SU-DHL-6 (cell line): ENCODE measurements around the gene CDK14.
A peak's percentile ranks its signal among the peaks of the same experiment; 100 is the strongest.

Experiments
- H2AFZ ChIP-seq: fragments of 200-600 bp; sonication (generic); 2 replicates; pipeline ENCODE4 v1.6.1; 2014; ENCODE audit warnings: low read depth, mild to moderate bottlenecking, moderate library complexity, mixed read lengths, antibody characterized with exemption, low read length; ENCODE audit not compliant: severe bottlenecking
- H3F3A ChIP-seq: fragments of 200-600 bp; shearing (Covaris generic); 2 replicates; pipeline ENCODE4 v1.6.0; 2016; ENCODE audit warnings: antibody characterized with exemption, mild to moderate bottlenecking; ENCODE audit not compliant: insufficient read depth
- H3K27ac ChIP-seq: fragments of 200-600 bp; sonication (generic); 2 replicates; pipeline ENCODE4 v1.5.1; 2016; ENCODE audit warnings: low read depth, mild to moderate bottlenecking, low read length, moderate library complexity, mixed read lengths
- H3K27me3 ChIP-seq: fragments of 200-600 bp; sonication (generic), shearing (Covaris generic); 2 replicates; pipeline ENCODE4 v1.6.0; 2014; ENCODE audit warnings: mild to moderate bottlenecking, low read length
- H3K36me3 ChIP-seq: fragments of 200-600 bp; sonication (generic); 2 replicates; pipeline ENCODE4 v1.6.1; 2014; ENCODE audit warnings: mild to moderate bottlenecking, low read length, mixed read lengths
- H3K4me2 ChIP-seq: fragments of 300-600, 200-600 bp; shearing (Covaris generic), sonication (generic); 2 replicates; pipeline ENCODE4 v1.6.0; 2014; ENCODE audit warnings: low read length, low read depth, mild to moderate bottlenecking; ENCODE audit not compliant: poor library complexity, severe bottlenecking
- H3K4me3 ChIP-seq: fragments of 200-600 bp; sonication (generic); 2 replicates; pipeline ENCODE4 v1.5.1; 2014; ENCODE audit warnings: antibody characterized with exemption, low read length, mild to moderate bottlenecking, mixed read lengths; ENCODE audit not compliant: insufficient read depth, poor library complexity, severe bottlenecking
- H3K79me2 ChIP-seq: fragments of 200-600 bp; sonication (generic); 2 replicates; pipeline ENCODE4 v1.6.1; 2014; ENCODE audit warnings: mild to moderate bottlenecking, low read length, moderate library complexity; ENCODE audit not compliant: insufficient read depth
- H3K9ac ChIP-seq: fragments of 200-600 bp; sonication (generic); 2 replicates; pipeline ENCODE4 v1.7.0; 2014; ENCODE audit warnings: mild to moderate bottlenecking, low read length
- H3K9me2 ChIP-seq: fragments of 200-600 bp; sonication (generic); replicated peaks from 2 replicates; pipeline ENCODE4 v1.6.1; 2014; ENCODE audit warnings: low read length; ENCODE audit not compliant: insufficient read depth
- H3K9me3 ChIP-seq: fragments of 200-600 bp; sonication (generic); 2 replicates; pipeline ENCODE4 v1.6.1; 2014; ENCODE audit warnings: low read length, mixed read lengths; ENCODE audit not compliant: insufficient read depth
- H4K20me1 ChIP-seq: fragments of 200-600 bp; sonication (generic); 2 replicates; pipeline ENCODE4 v1.6.1; 2014; ENCODE audit warnings: low read depth, mild to moderate bottlenecking, antibody characterized with exemption, low read length, moderate library complexity, mixed read lengths
- EZH2phosphoT487 ChIP-seq: fragments of 200-600 bp; sonication (generic), shearing (Covaris generic); conservative IDR thresholded peaks from 2 replicates; pipeline ENCODE4 v1.6.1; 2018; ENCODE audit warnings: mild to moderate bottlenecking, antibody characterized with exemption, low read length, moderate library complexity, mixed read lengths
- TF ChIP-seq, protein P1 (sequence below): fragments of 200-600 bp; sonication (generic); IDR thresholded peaks from one replicate; pipeline ENCODE4 v1.5.1; 2017; ENCODE audit warnings: antibody characterized with exemption, mild to moderate bottlenecking, low read length, moderate library complexity; ENCODE audit not compliant: insufficient read depth, poor library complexity, severe bottlenecking

Gene CDK14

DNA sequence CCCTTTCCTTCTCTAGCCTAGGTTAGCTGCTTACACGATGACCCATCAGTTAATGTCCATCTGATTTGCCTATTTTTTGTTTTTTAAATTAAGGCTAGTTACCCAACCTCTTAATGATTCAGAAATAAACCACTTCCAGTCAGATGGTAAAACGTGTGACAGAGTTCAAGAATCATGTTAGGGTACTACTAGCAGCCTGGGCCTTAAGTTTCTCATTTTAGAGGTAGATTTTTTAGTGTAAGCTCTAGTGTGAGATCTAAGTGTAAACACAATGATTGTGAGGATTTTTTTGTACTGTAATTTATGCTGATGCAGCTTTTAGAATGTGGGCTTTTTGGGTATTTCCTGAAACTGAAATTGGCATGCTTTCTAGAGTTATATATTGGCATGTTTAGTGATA is 130.0 kb downstream of the CDK14 start:
- Histone ChIP-seq H3K9me2 (no peaks in the 10 kb centered on the region), H3F3A (peaks cover 74% of the 10 kb centered on the region), H3K9me3 (peaks cover 4% of the 10 kb centered on the region; the same call in 1 of the 2 replicates), H3K9ac (peak overlapping the region; percentile 50), H3K4me3 (peak overlapping the region; percentile 64), H3K4me2 (peak overlapping the region; percentile 88), H4K20me1 (no peaks in the 10 kb centered on the region), H3K27ac (peak overlapping the region; percentile 93), H2AFZ (no peak overlapping the region), H3K79me2 (peaks cover 100% of the 10 kb centered on the region), H3K36me3 (peaks cover 41% of the 10 kb centered on the region), H3K27me3 (no peaks in the 10 kb centered on the region)
- TF ChIP-seq, protein P1, sequence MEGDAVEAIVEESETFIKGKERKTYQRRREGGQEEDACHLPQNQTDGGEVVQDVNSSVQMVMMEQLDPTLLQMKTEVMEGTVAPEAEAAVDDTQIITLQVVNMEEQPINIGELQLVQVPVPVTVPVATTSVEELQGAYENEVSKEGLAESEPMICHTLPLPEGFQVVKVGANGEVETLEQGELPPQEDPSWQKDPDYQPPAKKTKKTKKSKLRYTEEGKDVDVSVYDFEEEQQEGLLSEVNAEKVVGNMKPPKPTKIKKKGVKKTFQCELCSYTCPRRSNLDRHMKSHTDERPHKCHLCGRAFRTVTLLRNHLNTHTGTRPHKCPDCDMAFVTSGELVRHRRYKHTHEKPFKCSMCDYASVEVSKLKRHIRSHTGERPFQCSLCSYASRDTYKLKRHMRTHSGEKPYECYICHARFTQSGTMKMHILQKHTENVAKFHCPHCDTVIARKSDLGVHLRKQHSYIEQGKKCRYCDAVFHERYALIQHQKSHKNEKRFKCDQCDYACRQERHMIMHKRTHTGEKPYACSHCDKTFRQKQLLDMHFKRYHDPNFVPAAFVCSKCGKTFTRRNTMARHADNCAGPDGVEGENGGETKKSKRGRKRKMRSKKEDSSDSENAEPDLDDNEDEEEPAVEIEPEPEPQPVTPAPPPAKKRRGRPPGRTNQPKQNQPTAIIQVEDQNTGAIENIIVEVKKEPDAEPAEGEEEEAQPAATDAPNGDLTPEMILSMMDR: no peak
- no peak for TF ChIP-seq EZH2phosphoT487

- peaks cover 4% of the 10 kb centered on the region; the same call in 1 of the 2 replicates for H3K9me3 ChIP-seq
- no peaks in the 10 kb centered on the region for H3K9me2 ChIP-seq
- H3F3A ChIP-seq: peaks cover 69% of the 10 kb centered on the region
- H3K79me2 ChIP-seq: peaks cover 100% of the 10 kb centered on the region
- peak overlapping the region; percentile 93 for H3K27ac ChIP-seq
- H2AFZ ChIP-seq: no peak overlapping the region
- peak overlapping the region; percentile 64 for H3K4me3 ChIP-seq
- peak overlapping the region; percentile 88 for H3K4me2 ChIP-seq
- no peaks in the 10 kb centered on the region for H3K27me3 ChIP-seq
- peaks cover 45% of the 10 kb centered on the region for H3K36me3 ChIP-seq
- peak overlapping the region; percentile 50 for H3K9ac ChIP-seq
- H4K20me1 ChIP-seq: no peaks in the 10 kb centered on the region
- TF ChIP-seq EZH2phosphoT487: no peak
- TF ChIP-seq, protein P1: no peak
Measured at GRCh38 chr7:90726623-90727022, 130.5 kb downstream of the CDK14 start.

DNA sequence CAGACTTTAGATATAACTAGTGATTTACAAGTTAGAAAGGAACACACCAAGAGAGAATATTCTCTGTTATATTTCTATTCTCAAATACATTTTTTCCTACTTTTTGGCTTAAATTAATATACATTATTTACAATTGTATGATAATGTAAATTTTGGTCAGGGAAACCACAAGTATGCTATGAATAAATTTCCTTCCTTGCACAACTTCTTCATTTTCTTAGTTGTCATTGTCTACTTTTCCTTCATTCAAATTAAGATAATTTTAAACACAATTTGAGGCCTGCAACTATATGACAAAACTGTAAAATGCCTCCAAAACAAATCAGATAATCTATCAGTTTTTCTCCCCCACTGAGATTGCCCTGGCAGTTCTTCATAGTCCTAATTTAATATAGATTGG is 131.3 kb downstream of the CDK14 start:
- Histone ChIP-seq H3K27me3 (no peaks in the 10 kb centered on the region), H3F3A (peaks cover 62% of the 10 kb centered on the region), H3K4me2 (peak overlapping the region; percentile 88), H3K36me3 (peaks cover 52% of the 10 kb centered on the region), H2AFZ (no peak overlapping the region), H3K79me2 (peaks cover 100% of the 10 kb centered on the region), H3K4me3 (peak overlapping the region; percentile 64), H3K9me3 (peaks cover 9% of the 10 kb centered on the region; the same call in 1 of the 2 replicates), H3K9me2 (no peaks in the 10 kb centered on the region), H3K27ac (peak overlapping the region; percentile 93), H4K20me1 (no peaks in the 10 kb centered on the region), H3K9ac (peak overlapping the region; percentile 50)
- no peak for TF ChIP-seq EZH2phosphoT487
- TF ChIP-seq, protein P1: no peak
